Measurements from ENCODE around the gene UEVLD.

DNA sequence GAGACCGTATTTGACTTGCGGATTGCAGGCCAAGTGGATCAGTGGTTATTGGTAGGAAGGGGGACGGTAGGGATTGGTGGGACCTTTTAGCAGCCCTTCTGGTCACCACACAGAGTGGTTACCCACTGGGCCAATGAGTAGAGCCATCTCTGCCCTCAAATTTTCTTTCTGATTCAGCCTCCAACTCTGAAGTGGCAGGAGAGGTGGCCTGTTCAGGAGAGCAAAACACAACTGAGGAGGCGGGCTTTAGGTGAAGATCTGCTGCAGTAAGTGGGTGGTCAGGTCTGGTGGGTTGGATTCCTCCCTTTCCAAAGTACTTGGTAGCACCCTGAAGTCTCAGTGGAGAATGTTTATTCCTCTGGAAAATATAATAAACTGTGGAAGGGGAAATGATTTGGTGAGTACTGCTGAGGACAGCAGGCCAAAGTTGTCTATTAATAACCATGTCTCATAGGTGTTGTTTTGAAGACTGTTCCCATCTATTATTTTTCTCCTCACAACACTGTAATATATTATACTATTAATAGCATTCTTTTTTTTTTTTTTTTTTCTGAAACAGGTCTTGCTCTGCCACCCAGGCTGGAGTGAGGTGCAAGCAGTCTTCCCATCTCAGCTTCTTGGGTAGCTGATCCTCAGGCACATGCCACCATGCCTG, 12.5 kb upstream of the UEVLD start:
- no peak for TF ChIP-seq RFX5 (IDR thresholded peaks at IDR 0.05)
- no peak for TF ChIP-seq EP300 (IDR thresholded peaks at IDR 0.05)
- TF ChIP-seq, protein P1, sequence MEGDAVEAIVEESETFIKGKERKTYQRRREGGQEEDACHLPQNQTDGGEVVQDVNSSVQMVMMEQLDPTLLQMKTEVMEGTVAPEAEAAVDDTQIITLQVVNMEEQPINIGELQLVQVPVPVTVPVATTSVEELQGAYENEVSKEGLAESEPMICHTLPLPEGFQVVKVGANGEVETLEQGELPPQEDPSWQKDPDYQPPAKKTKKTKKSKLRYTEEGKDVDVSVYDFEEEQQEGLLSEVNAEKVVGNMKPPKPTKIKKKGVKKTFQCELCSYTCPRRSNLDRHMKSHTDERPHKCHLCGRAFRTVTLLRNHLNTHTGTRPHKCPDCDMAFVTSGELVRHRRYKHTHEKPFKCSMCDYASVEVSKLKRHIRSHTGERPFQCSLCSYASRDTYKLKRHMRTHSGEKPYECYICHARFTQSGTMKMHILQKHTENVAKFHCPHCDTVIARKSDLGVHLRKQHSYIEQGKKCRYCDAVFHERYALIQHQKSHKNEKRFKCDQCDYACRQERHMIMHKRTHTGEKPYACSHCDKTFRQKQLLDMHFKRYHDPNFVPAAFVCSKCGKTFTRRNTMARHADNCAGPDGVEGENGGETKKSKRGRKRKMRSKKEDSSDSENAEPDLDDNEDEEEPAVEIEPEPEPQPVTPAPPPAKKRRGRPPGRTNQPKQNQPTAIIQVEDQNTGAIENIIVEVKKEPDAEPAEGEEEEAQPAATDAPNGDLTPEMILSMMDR (IDR thresholded peaks at IDR 0.05): no peak
- no peak for TF ChIP-seq SREBF2 (IDR thresholded peaks at IDR 0.05)
- no peak for TF ChIP-seq HOXA7 (CRISPR knock-in tag; IDR thresholded peaks at IDR 0.05)
- no peak for TF ChIP-seq CHD2 (IDR thresholded peaks at IDR 0.05; ENCODE audit: low read length, partially characterized antibody)
- no peak for TF ChIP-seq RCOR1 (IDR thresholded peaks at IDR 0.05; ENCODE audit: low read depth, low read length)
- TF ChIP-seq POLR2A (IDR thresholded peaks at IDR 0.05; ENCODE audit: low read length): no peak
- no peak for TF ChIP-seq MYC (IDR thresholded peaks at IDR 0.05; ENCODE audit: borderline replicate concordance, low read length)
- no peak for TF ChIP-seq FOSL2 (IDR thresholded peaks at IDR 0.05)
- no peak for TF ChIP-seq FOSL2 (CRISPR knock-in tag; IDR thresholded peaks at IDR 0.05)
- TF ChIP-seq, protein P2, sequence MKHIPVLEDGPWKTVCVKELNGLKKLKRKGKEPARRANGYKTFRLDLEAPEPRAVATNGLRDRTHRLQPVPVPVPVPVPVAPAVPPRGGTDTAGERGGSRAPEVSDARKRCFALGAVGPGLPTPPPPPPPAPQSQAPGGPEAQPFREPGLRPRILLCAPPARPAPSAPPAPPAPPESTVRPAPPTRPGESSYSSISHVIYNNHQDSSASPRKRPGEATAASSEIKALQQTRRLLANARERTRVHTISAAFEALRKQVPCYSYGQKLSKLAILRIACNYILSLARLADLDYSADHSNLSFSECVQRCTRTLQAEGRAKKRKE (CRISPR knock-in tag; IDR thresholded peaks at IDR 0.05; ENCODE audit: low read depth): no peak
- TF ChIP-seq SMC3 (IDR thresholded peaks at IDR 0.05): no peak

All from A549 (cell line).